GM23338 (cell line): Measurements from ENCODE around the gene GOLM1. TPM values are rescaled to one million over a fixed set of nuclear protein-coding genes. Genes with fewer than 3 reads are reported as not detected.

Experiments
- ATAC-seq: fragments of 200-7000 bp; cut with Tn5 transposase; 3 replicates; pipeline ENCODE4 v1.9.1; 2020
- DNase-seq: peaks from one replicate; pipeline ENCODE4 v3.0.0-alpha.2; 2015; ENCODE audit warnings: low spot score
- H2AFZ ChIP-seq: fragments of 200-600 bp; sonication (generic); 2 replicates; pipeline ENCODE4 v1.8.0; 2016; ENCODE audit warnings: antibody characterized with exemption, mild to moderate bottlenecking, moderate library complexity
- H3F3A ChIP-seq: fragments of 200-600 bp; sonication (generic); replicated peaks from 2 replicates; pipeline ENCODE4 v1.8.0; 2017; ENCODE audit warnings: antibody characterized with exemption, mixed run types, low read depth
- H3K27ac ChIP-seq: fragments of 200-600 bp; sonication (generic); 2 replicates; pipeline ENCODE4 v1.6.1; 2016; ENCODE audit warnings: low read depth
- H3K27me3 ChIP-seq: fragments of 200-600 bp; sonication (generic); 2 replicates; pipeline ENCODE4 v1.8.0; 2016; ENCODE audit warnings: mild to moderate bottlenecking, mixed run types, moderate library complexity; ENCODE audit not compliant: insufficient read depth
- H3K36me3 ChIP-seq: fragments of 200-600 bp; sonication (generic); 2 replicates; pipeline ENCODE4 v1.8.0; 2016; ENCODE audit warnings: mild to moderate bottlenecking; ENCODE audit not compliant: insufficient read depth
- H3K4me1 ChIP-seq: fragments of 200-600 bp; sonication (generic); 2 replicates; pipeline ENCODE4 v1.8.0; 2016; ENCODE audit warnings: mild to moderate bottlenecking, moderate library complexity; ENCODE audit not compliant: insufficient read depth
- H3K4me2 ChIP-seq: fragments of 200-600 bp; sonication (generic); 2 replicates; pipeline ENCODE4 v1.7.1; 2017; ENCODE audit warnings: mixed run types
- H3K4me3 ChIP-seq: fragments of 200-600 bp; sonication (generic); 2 replicates; pipeline ENCODE4 v1.6.1; 2016; ENCODE audit warnings: mixed run types
- H3K79me2 ChIP-seq: fragments of 200-600 bp; sonication (generic); replicated peaks from 2 replicates; pipeline ENCODE4 v1.8.0; 2017; ENCODE audit warnings: mild to moderate bottlenecking; ENCODE audit not compliant: insufficient read depth
- H3K9me2 ChIP-seq: fragments of 200-600 bp; sonication (generic); 2 replicates; pipeline ENCODE4 v1.8.0; 2017; ENCODE audit not compliant: insufficient read depth
- H4K20me1 ChIP-seq: fragments of 200-600 bp; sonication (generic); replicated peaks from 2 replicates; pipeline ENCODE4 v1.8.0; 2017; ENCODE audit warnings: mild to moderate bottlenecking; ENCODE audit not compliant: insufficient read depth
- H3K27ac Mint-ChIP-seq: 2 replicates; pipeline ENCODE4 v1.8.0; 2020; ENCODE audit warnings: inconsistent platforms, mild to moderate bottlenecking, moderate library complexity, mixed read lengths
- H3K27me3 Mint-ChIP-seq: 3 replicates; pipeline ENCODE4 v1.8.0; 2022; ENCODE audit warnings: low read depth, mild to moderate bottlenecking, moderate library complexity, mixed read lengths, inconsistent platforms; ENCODE audit not compliant: insufficient read depth, poor library complexity
- H3K36me3 Mint-ChIP-seq: 3 replicates; pipeline ENCODE4 v1.8.0; 2021; ENCODE audit warnings: low read depth, mild to moderate bottlenecking, inconsistent platforms, moderate library complexity, mixed read lengths
- H3K4me1 Mint-ChIP-seq: 3 replicates; pipeline ENCODE4 v1.8.0; 2020; ENCODE audit warnings: mild to moderate bottlenecking, inconsistent platforms, mixed read lengths
- H3K4me3 Mint-ChIP-seq: 3 replicates; pipeline ENCODE4 v1.8.0; 2021; ENCODE audit warnings: moderate library complexity, mild to moderate bottlenecking, inconsistent platforms, mixed read lengths
- H3K9me3 Mint-ChIP-seq: 3 replicates; pipeline ENCODE4 v1.8.0; 2020; ENCODE audit warnings: moderate library complexity, mild to moderate bottlenecking, inconsistent platforms, mixed read lengths
- CTCF ChIP-seq, 2 experiments: fragments of 200-600 bp in 1 of 2; sonication (generic) in 1 of 2; conservative IDR thresholded peaks; 2 replicates each; pipeline versions ENCODE4 v1.5.1 to v1.6.1; 2016 to 2017; ENCODE audit warnings: antibody characterized with exemption in 2 of 2, low read depth in 2 of 2, mild to moderate bottlenecking in 2 of 2, moderate library complexity in 1 of 2
- EZH2 ChIP-seq: fragments of 200-600 bp; sonication (generic); IDR thresholded peaks from one replicate; pipeline ENCODE4 v1.8.0; 2017; ENCODE audit warnings: antibody characterized with exemption, mild to moderate bottlenecking, low read depth; ENCODE audit not compliant: unreplicated experiment
- EZH2phosphoT487 ChIP-seq: fragments of 200-600 bp; sonication (generic); IDR thresholded peaks from one replicate; pipeline ENCODE4 v1.8.1; 2018; ENCODE audit warnings: antibody characterized with exemption; ENCODE audit not compliant: unreplicated experiment
- JUNB ChIP-seq: IDR thresholded peaks from one replicate; pipeline ENCODE4 v1.6.1; 2016; ENCODE audit warnings: antibody characterized with exemption; ENCODE audit not compliant: unreplicated experiment
- NANOG ChIP-seq: IDR thresholded peaks from 2 replicates; pipeline ENCODE4 v1.6.1; 2016; ENCODE audit warnings: antibody characterized with exemption, borderline replicate concordance
- POLR2AphosphoS5 ChIP-seq: IDR thresholded peaks from 2 replicates; pipeline ENCODE4 v1.6.1; 2016; ENCODE audit warnings: antibody characterized with exemption, low read depth
- REST ChIP-seq: IDR thresholded peaks from one replicate; pipeline ENCODE4 v1.6.1; 2018; ENCODE audit warnings: antibody characterized with exemption; ENCODE audit not compliant: unreplicated experiment
- STAT1 ChIP-seq: IDR thresholded peaks from one replicate; pipeline ENCODE4 v1.6.1; 2016; ENCODE audit warnings: antibody characterized with exemption; ENCODE audit not compliant: unreplicated experiment
- ZNF114 ChIP-seq: fragments of 250-450 bp; sonication (Bioruptor Pico); IDR thresholded peaks from 2 replicates; pipeline ENCODE4 v1.5.0; 2020; ENCODE audit warnings: mild to moderate bottlenecking, moderate library complexity
- ZNF331 ChIP-seq: fragments of 250-450 bp; sonication (Bioruptor Pico); IDR thresholded peaks from 2 replicates; pipeline ENCODE4 v1.5.0; 2020; ENCODE audit warnings: low read depth, mild to moderate bottlenecking, moderate library complexity
- polyA plus RNA-seq: library from polyadenylated mRNA; unstranded; fragments of >200 nt; fragmentation: Nextera tagmentation; extraction: Ambion mirVana; gene quantifications from 2 replicates; pipeline ENCODE4 v1.2.1, GENCODE V29; 2016
- total RNA-seq: library from RNA; depleted of rRNA; stranded (reverse); fragments of >200 nt; shearing (Covaris generic); gene quantifications from 2 replicates; pipeline ENCODE4 v1.2.3, GENCODE V29; 2014
- TF ChIP-seq, protein P1 (sequence below): IDR thresholded peaks from 2 replicates; pipeline ENCODE4 v1.6.1; 2016; ENCODE audit warnings: antibody characterized with exemption

The GOLM1 gene
- total and polyA plus RNA-seq, 2 experiments from 2014 or later, result 58.3 to 92.4 TPM

GRCh38 chr9:86112057-86112456 is 12.7 kb upstream of the GOLM1 start:
- Histone ChIP-seq H3K27ac (no peak overlapping the region), H3K9me2 (no peaks in the 10 kb centered on the region), H3K4me1 (no peaks in the 10 kb centered on the region), H3K4me3 (no peak overlapping the region), H3K79me2 (no peaks in the 10 kb centered on the region), H3F3A (no peaks in the 10 kb centered on the region), H2AFZ (no peak overlapping the region; the same call in 1 of the 2 replicates), H3K27me3 (no peaks in the 10 kb centered on the region), H3K36me3 (no peaks in the 10 kb centered on the region), H4K20me1 (no peaks in the 10 kb centered on the region), H3K4me2 (no peak overlapping the region)
- no peak for TF ChIP-seq JUNB
- TF ChIP-seq, protein P1, sequence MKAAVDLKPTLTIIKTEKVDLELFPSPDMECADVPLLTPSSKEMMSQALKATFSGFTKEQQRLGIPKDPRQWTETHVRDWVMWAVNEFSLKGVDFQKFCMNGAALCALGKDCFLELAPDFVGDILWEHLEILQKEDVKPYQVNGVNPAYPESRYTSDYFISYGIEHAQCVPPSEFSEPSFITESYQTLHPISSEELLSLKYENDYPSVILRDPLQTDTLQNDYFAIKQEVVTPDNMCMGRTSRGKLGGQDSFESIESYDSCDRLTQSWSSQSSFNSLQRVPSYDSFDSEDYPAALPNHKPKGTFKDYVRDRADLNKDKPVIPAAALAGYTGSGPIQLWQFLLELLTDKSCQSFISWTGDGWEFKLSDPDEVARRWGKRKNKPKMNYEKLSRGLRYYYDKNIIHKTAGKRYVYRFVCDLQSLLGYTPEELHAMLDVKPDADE, result no peak
- TF ChIP-seq ZNF114, result no peak
- no peak for TF ChIP-seq REST
- TF ChIP-seq ZNF331 (CRISPR knock-in tag), result no peak
- TF ChIP-seq EZH2, result no peak
- TF ChIP-seq CTCF (conservative IDR thresholded peaks at IDR 0.05; ENCODE audit: low read depth in 2 of 2), result no peak
- Mint-ChIP-seq H3K27me3 (no peaks in the 10 kb centered on the region), H3K36me3 (no peaks in the 10 kb centered on the region), H3K4me1 (no peaks in the 10 kb centered on the region), H3K9me3 (peaks cover 2% of the 10 kb centered on the region; the same call in 1 of the 3 replicates), H3K4me3 (no peak overlapping the region), H3K27ac (no peak overlapping the region)
- DNase-seq (no peak), ATAC-seq (peak; percentile 45; the same call in 1 of the 3 replicates)

- peaks cover 9% of the 10 kb centered on the region for H3K27me3 Mint-ChIP-seq
- H3K4me1 Mint-ChIP-seq, result peaks cover 12% of the 10 kb centered on the region
- no peaks in the 10 kb centered on the region; the same call in 2 of the 3 replicates for H3K9me3 Mint-ChIP-seq
- H3K79me2 ChIP-seq, result peaks cover 13% of the 10 kb centered on the region
- no peak overlapping the region for H2AFZ ChIP-seq
- H3K4me3 Mint-ChIP-seq, result no peak overlapping the region
- no peak for TF ChIP-seq POLR2AphosphoS5
- TF ChIP-seq STAT1, result no peak
- TF ChIP-seq, protein P1, result no peak
- no peak for TF ChIP-seq EZH2phosphoT487
- no peak for TF ChIP-seq NANOG
- no peak for TF ChIP-seq REST
- TF ChIP-seq ZNF114, result no peak
- H3K27ac Mint-ChIP-seq, result no peak overlapping the region
- H4K20me1 ChIP-seq, result no peaks in the 10 kb centered on the region
- no peak overlapping the region for H3K4me2 ChIP-seq
- peaks cover 18% of the 10 kb centered on the region for H3K4me1 ChIP-seq
- no peaks in the 10 kb centered on the region for H3K36me3 ChIP-seq
- DNase-seq, result no peak
- H3F3A ChIP-seq, result peaks cover 8% of the 10 kb centered on the region; the same call in 1 of the 2 replicates
- H3K36me3 Mint-ChIP-seq, result no peaks in the 10 kb centered on the region
- no peaks in the 10 kb centered on the region; the same call in 1 of the 2 replicates for H3K9me2 ChIP-seq
- ATAC-seq, result no peak
- H3K27me3 ChIP-seq, result peaks cover 30% of the 10 kb centered on the region
- no peak overlapping the region for H3K27ac ChIP-seq
- H3K4me3 ChIP-seq, result no peak overlapping the region
These were observed 3.3 kb upstream of the GOLM1 start for GRCh38 chr9:86102626-86103025.
